Cardiac fibroblast (primary cell): Measurements from ENCODE around the gene RASD2.

Experiments
- DNase-seq, 2 donors: peaks; one replicate each; pipeline versions ENCODE4 v3.0.0 to v3.0.0-alpha.2; 2010; ENCODE audit warnings: low read depth in 2 of 2
- H3K4me3 ChIP-seq, 2 donors: replicated peaks in 1 of 2; 1 replicate in 1 of 2; 2 replicates in 1 of 2; pipeline ENCODE4 v1.5.1; 2011; ENCODE audit warnings: low read depth in 2 of 2, low read length in 2 of 2, mild to moderate bottlenecking in 2 of 2, moderate library complexity in 1 of 2
- TF ChIP-seq, protein P1 (sequence below): IDR thresholded peaks from one replicate; pipeline ENCODE4 v1.5.1; 2011; ENCODE audit warnings: low read depth, mild to moderate bottlenecking, low read length, inconsistent platforms

RASD2 gene

DNA sequence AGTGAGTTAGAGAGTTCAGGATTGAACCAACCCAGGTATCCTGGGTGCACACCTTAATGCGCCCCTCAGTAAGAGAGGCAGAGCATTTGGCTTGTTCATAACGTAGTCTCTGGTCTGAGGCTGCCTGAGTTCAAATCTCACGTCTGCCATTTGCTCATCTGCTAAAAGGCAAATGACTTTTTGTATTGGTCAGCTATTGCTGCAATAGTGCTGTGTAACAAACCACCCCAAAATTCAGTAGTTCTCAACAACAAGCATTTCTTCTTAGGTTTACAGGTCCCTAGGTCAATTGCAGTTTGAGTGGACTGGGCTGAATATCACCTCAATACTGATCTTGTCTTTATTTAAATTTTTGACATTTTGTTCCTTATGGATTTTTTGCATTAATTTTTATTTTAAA is 18.1 kb downstream of the RASD2 start:
- no peak overlapping the region for H3K4me3 ChIP-seq
- TF ChIP-seq, protein P1, sequence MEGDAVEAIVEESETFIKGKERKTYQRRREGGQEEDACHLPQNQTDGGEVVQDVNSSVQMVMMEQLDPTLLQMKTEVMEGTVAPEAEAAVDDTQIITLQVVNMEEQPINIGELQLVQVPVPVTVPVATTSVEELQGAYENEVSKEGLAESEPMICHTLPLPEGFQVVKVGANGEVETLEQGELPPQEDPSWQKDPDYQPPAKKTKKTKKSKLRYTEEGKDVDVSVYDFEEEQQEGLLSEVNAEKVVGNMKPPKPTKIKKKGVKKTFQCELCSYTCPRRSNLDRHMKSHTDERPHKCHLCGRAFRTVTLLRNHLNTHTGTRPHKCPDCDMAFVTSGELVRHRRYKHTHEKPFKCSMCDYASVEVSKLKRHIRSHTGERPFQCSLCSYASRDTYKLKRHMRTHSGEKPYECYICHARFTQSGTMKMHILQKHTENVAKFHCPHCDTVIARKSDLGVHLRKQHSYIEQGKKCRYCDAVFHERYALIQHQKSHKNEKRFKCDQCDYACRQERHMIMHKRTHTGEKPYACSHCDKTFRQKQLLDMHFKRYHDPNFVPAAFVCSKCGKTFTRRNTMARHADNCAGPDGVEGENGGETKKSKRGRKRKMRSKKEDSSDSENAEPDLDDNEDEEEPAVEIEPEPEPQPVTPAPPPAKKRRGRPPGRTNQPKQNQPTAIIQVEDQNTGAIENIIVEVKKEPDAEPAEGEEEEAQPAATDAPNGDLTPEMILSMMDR, result no peak
- no peak for DNase-seq

DNA sequence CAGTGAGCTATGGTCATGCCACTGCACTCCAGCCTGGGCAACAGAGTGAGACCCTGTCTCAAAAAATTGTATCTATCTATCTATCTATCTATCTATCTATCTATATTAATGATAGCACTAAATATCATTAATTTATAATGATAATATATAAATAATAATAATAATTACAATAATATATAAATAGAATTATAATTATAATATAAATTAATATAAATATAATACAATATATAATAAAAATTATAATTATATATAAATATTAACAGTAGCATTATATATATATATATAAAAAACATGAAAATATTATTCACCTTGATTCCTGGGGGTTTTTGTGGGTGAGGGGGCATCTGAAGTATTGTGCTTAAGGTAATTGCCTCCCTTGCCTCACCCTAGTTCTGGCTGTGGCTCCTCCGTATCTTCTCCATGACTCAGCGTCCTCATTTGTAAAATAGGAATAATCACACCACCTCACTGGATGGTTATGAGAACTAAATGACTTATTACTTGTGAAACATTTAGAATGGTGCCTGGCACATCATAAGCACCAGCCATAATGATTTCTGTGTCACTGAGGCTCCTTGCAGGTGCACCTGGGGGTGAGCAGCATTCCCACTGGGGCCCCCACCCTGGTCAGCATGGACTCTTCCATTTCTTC is 18.8 kb downstream of the RASD2 start:
- TF ChIP-seq, protein P1, result no peak
- no peak overlapping the region for H3K4me3 ChIP-seq
- peak in 1 of 2 donors; percentile 17 for DNase-seq

DNA sequence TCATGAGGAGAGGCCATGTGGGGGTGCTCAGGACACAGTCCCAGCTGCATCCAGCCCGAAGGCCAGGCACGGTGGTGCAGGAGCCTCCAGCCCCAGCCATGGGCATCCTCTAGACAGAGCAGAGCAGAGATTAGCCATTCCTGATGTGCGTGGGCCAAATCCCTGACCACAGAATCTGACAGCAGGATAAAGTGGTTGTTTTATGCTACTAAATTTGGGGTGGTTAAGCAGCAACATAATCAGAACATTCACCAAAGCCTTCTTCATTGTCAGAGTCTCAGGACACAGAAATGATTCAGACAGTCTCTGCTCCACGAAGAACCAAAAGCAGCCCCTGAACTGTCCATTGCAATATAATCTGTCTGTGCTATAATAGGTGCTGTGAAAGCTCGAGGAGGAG is 19.7 kb downstream of the RASD2 start:
- TF ChIP-seq, protein P1, result no peak
- H3K4me3 ChIP-seq, result no peak overlapping the region
- no peak for DNase-seq

DNA sequence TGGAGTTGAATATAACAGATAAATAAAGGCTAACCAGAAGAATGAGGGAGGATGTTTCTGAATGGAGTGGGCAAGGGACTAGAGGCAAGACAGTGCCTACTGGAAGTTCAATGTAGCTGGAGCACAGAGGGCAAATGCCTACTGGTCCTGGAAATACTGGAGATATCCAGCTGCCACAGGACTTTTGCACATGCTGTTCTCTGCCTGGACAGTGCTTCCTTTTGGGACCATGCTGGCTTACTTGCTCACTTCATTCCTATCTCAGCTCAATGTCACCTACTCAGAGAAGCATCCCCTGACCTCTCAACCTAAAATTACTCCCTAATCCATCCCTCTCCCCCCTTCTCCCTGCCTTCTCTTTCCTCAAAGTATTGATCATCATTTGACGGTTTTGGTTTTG is 20.2 kb downstream of the RASD2 start:
- no peak overlapping the region for H3K4me3 ChIP-seq
- TF ChIP-seq, protein P1, result no peak
- DNase-seq, result no peak

DNA sequence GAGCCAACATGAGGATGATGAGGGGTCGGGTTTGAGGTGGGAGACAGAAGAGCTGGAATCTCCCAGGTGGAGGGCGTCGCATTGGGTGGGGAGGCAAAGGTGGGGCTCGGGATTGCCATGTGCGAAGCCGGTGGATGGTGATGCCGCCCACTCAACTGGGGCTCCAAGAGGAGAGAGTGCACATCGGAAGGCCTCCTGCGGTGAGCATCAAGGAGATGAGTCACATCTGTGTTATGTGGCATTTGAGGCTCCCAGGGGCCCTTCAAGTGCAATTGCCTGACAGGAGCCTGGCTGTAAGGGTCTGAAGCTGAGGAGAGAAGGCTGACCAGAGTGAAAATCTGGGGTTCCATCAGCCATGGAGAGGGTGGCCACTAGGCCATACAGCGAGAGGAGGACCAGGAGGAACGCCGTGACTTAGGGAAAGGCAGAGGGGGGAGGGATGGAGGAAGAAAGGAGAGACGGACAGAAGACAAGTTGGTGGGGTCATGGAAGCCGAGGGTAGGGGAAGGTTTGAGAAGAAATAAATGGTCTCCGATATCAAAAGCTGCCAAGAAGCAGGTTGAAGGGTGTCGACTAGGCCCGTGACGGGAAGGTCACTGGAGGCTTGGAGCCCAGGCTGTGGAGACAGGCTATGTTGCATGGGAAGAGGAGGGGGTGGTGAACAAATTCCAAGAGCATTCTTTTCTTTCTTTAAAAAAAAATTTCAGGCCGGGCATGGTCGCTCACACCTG is 21.3 kb downstream of the RASD2 start:
- TF ChIP-seq, protein P1, result no peak
- peak; percentile 53 to 69 for DNase-seq
- H3K4me3 ChIP-seq, result no peak overlapping the region

DNA sequence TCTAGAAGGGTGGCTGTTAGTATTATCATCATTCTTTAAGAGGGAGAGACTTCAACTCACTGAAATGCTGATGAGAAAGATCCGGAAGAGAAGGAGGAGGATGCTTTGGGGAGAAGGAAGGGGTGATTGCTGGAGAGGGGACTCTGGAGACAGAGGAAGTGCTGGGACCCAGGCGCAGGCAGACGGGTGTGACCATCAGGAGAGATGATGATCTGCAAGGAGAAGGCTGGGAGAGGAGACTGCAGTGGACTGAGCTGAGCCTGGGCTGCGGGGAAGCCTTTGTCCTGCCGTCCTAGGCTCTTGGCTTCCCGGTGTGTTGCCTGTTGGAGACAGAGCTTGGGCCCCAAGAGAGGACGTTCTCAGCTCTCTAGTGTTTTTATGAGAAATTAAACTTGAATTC is 22.6 kb downstream of the RASD2 start:
- H3K4me3 ChIP-seq, result no peak overlapping the region
- no peak for DNase-seq
- TF ChIP-seq, protein P1, result no peak
